GM12872 (cell line): ENCODE measurements around the gene ADGRF1.

ENCODE experiments used
- CTCF ChIP-seq: IDR thresholded peaks from 3 replicates; pipeline ENCODE4 v1.5.1; 2011; ENCODE audit warnings: low read depth, mild to moderate bottlenecking, low read length, moderate library complexity; ENCODE audit not compliant: insufficient read depth

The ADGRF1 gene

GRCh38 chr6:47016261-47016660 lies 25.9 kb downstream of the ADGRF1 start:
- TF ChIP-seq CTCF: no peak

- no peak for TF ChIP-seq CTCF
Observed at GRCh38 chr6:47014401-47014800, 27.7 kb downstream of the ADGRF1 start.

DNA sequence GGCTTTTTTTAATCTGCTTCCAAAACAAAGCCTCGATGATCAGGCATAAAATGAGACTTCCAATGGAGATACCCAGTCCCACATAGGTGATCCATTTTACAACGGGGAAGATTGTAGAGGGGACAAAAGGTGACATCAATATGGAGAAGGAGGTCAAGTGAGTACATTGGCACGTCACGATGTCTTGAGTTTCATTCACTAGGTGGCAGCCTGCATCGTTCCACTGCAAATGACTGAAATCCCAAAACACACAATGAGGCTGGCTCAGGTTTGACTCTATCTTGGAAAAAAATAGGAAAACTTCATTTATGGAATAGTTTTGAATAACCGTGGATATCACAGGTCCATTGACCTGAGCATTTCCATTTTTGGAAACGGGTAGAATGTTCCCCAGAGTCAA lies 32.5 kb downstream of the ADGRF1 start:
- no peak for TF ChIP-seq CTCF

DNA sequence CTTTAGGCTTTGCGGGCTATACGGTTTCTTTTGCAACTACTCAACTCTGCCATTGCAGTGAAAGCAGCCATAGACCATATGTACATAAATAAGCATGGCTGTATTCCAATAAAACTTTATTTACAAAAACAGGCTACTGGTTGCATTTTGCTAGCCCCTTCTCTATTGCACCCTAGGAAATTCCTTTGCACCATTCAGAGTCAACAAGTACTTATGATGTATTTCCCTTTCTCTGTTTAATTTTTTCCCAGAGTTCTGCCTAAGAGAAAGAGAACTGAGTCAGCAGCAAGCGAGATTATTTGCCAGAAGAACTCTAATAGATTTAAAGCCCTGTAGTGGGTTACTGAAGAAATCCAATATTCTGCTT lies 33.8 kb downstream of the ADGRF1 start:
- TF ChIP-seq CTCF: no peak

GRCh38 chr6:47007657-47008396 lies 34.3 kb downstream of the ADGRF1 start:
- no peak for TF ChIP-seq CTCF

- TF ChIP-seq CTCF: no peak
Observed at GRCh38 chr6:47005486-47005885, 36.6 kb downstream of the ADGRF1 start.

- no peak for TF ChIP-seq CTCF
Observed at GRCh38 chr6:47004463-47004862, 37.7 kb downstream of the ADGRF1 start.

GRCh38 chr6:47000842-47001241 lies 41.3 kb downstream of the ADGRF1 start:
- no peak for TF ChIP-seq CTCF
